ENCODE measurements around the gene CEP164. TPM values are rescaled to one million over a fixed set of nuclear protein-coding genes. Genes with fewer than 3 reads are reported as not detected.

Gene CEP164
- total and polyA plus RNA-seq, 2 of the 8 experiments (the other 6 are each of a cell fraction or from before 2014, with no cell fraction given): 8.4 to 20.8 TPM

DNA sequence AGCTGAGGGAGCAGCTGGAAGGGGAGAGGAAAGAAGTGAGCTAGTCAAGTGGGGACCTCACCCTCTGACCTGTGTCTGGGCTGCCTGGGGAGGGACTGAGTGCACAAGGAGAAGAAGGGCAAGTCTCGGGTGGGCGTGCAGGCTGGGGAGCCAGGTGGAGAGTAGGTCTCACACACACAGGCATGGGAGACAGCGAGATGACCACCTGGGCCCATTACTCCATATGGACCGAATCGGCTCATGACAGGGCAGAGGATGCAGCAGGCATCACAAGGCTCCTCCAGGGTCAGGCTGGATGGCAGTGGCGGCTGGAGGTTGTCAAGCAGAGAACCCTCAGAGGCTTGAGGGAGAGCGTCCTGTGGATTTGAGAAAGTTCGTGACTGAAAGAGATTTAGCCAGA, 63.5 kb downstream of the CEP164 start:
- no peak overlapping the region for H2AK5ac ChIP-seq (ENCODE audit: low read depth, low read length)
- CTCF ChIA-PET (ENCODE audit: partially characterized antibody): interaction anchor here (0.6 to 1.9 kb wide), 2 partner anchors 11 to 1532 kb away, joined by 3 to 8 read pairs; no protein-coding TSS in a partner anchor
- WGBS, 2 experiments (ENCODE audit: extremely low coverage in 1 of 2, insufficient coverage in 1 of 2, insufficient read length in 1 of 2, insufficient replicate concordance in 2 of 2, low coverage in 1 of 2, low lambda C conversion rate in 2 of 2, missing lambda C conversion rate in 1 of 2): 93% methylated on average over 8 of the region's 8 CpGs; no CpG with 5 or more reads in 1 of the 2 experiments
- TF ChIP-seq SIX5 (IDR thresholded peaks at IDR 0.05; ENCODE audit: low read depth, low read length): no peak
- TF ChIP-seq POU5F1 (IDR thresholded peaks at IDR 0.05; ENCODE audit: low read depth, low read length): no peak
- no peak for TF ChIP-seq SRF (IDR thresholded peaks at IDR 0.05; ENCODE audit: low read depth, low read length)
- no peak for TF ChIP-seq TCF12 (IDR thresholded peaks at IDR 0.05; ENCODE audit: low read depth, low read length)
- TF ChIP-seq BCL11A (IDR thresholded peaks at IDR 0.05; ENCODE audit: low read depth in 2 of 2, low read length in 2 of 2): no peak
- TF ChIP-seq HDAC2 (IDR thresholded peaks at IDR 0.05; ENCODE audit: borderline replicate concordance in 1 of 2, low read depth in 2 of 2, low read length in 2 of 2): no peak
- TF ChIP-seq BRCA1 (IDR thresholded peaks at IDR 0.05; ENCODE audit: low read depth, low read length): no peak
- TF ChIP-seq, protein P1, sequence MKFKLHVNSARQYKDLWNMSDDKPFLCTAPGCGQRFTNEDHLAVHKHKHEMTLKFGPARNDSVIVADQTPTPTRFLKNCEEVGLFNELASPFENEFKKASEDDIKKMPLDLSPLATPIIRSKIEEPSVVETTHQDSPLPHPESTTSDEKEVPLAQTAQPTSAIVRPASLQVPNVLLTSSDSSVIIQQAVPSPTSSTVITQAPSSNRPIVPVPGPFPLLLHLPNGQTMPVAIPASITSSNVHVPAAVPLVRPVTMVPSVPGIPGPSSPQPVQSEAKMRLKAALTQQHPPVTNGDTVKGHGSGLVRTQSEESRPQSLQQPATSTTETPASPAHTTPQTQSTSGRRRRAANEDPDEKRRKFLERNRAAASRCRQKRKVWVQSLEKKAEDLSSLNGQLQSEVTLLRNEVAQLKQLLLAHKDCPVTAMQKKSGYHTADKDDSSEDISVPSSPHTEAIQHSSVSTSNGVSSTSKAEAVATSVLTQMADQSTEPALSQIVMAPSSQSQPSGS (IDR thresholded peaks at IDR 0.05; ENCODE audit: low read length): no peak
- TF ChIP-seq CTCF (IDR thresholded peaks at IDR 0.05; ENCODE audit: control extremely low read depth in 1 of 3, insufficient read depth in 1 of 3, low read depth in 1 of 3, low read length in 3 of 3): no peak
- no peak for TF ChIP-seq YY1 (IDR thresholded peaks at IDR 0.05; ENCODE audit: low read depth, low read length)

More for the DNA sequence above, 63.5 kb downstream of the CEP164 start:
- no peak overlapping the region for H3K18ac ChIP-seq (ENCODE audit: extremely low read depth, low read length)
- H4K8ac ChIP-seq (ENCODE audit: extremely low read depth, insufficient read depth, low read length): no peak overlapping the region
- H3K36me3 ChIP-seq (ENCODE audit: control insufficient read depth in 2 of 4, insufficient read depth in 4 of 4, low read length in 3 of 4): peaks cover 0 to 35% (median 15%) of the 10 kb centered on the region in 4 experiments; a peak in 6 of 8 replicates
- DNase-seq (ENCODE audit: low read depth in 1 of 2, low spot score in 2 of 2) (no peak), FAIRE-seq (no peak)
- H3K79me1 ChIP-seq (ENCODE audit: low read depth, low read length): no peaks in the 10 kb centered on the region; the same call in 1 of the 2 replicates
- H3K23me2 ChIP-seq (ENCODE audit: low read depth, low read length): no peaks in the 10 kb centered on the region
- no peak overlapping the region for H3K23ac ChIP-seq (ENCODE audit: insufficient read length)
- peaks cover 4 to 8% of the 10 kb centered on the region in 2 experiments for H4K20me1 ChIP-seq (replicated peaks in 1 of 2; ENCODE audit: control insufficient read depth in 1 of 2, insufficient read depth in 2 of 2, low read length in 2 of 2)
- no peak overlapping the region for H2BK120ac ChIP-seq (replicated peaks; ENCODE audit: low read depth, low read length)
- no peak overlapping the region for H3K27ac ChIP-seq (ENCODE audit: low read depth, low read length)
- no peaks in the 10 kb centered on the region for H3K27me3 ChIP-seq (replicated peaks in 1 of 4; ENCODE audit: control insufficient read depth in 3 of 4, extremely low read depth in 1 of 4, insufficient read depth in 3 of 4, low read length in 3 of 4)
- H2BK20ac ChIP-seq (ENCODE audit: low read length): no peak overlapping the region
- no peak overlapping the region for H3K4me3 ChIP-seq (ENCODE audit: extremely low read depth in 1 of 4, insufficient read depth in 2 of 4, low read depth in 3 of 4, low read length in 4 of 4)
- H3K4me2 ChIP-seq (ENCODE audit: insufficient read depth in 1 of 2, low read depth in 2 of 2, low read length in 2 of 2): no peak overlapping the region
- no peak overlapping the region for H2BK15ac ChIP-seq (ENCODE audit: low read length)
- H3K56ac ChIP-seq (replicated peaks; ENCODE audit: insufficient read length, low read depth, low read length): no peak overlapping the region
- no peak overlapping the region for H2BK5ac ChIP-seq (ENCODE audit: low read depth, low read length)
- H3K79me2 ChIP-seq (ENCODE audit: control insufficient read depth in 1 of 2, insufficient read depth in 2 of 2, low read length in 2 of 2): no peaks in the 10 kb centered on the region
- no peak overlapping the region for H4K5ac ChIP-seq (ENCODE audit: insufficient read length, low read depth, low read length)
- no peak overlapping the region for H3K14ac ChIP-seq (ENCODE audit: insufficient read length)
- POLR2A ChIA-PET (ENCODE audit: partially characterized antibody): interaction anchor here (0.6 kb wide), 1 partner anchor 28 kb away, joined by 5 read pairs; no protein-coding TSS in a partner anchor
- no peak overlapping the region for H3K9ac ChIP-seq (replicated peaks in 1 of 4; ENCODE audit: extremely low read depth in 1 of 4, low read depth in 3 of 4, low read length in 3 of 4)
- no peak overlapping the region for H3K4ac ChIP-seq (replicated peaks; ENCODE audit: insufficient read length, low read depth, low read length)
- no peaks in the 10 kb centered on the region for H3K9me3 ChIP-seq (ENCODE audit: insufficient read depth in 2 of 2, low read depth in 1 of 2, low read length in 1 of 2)
- H2AFZ ChIP-seq (ENCODE audit: low read length): no peak overlapping the region
- no peaks in the 10 kb centered on the region for H3K4me1 ChIP-seq (replicated peaks in 1 of 4; ENCODE audit: control insufficient read depth in 3 of 4, insufficient read depth in 4 of 4, low read length in 3 of 4)
- H2BK12ac ChIP-seq (ENCODE audit: low read depth, low read length): no peak overlapping the region
- H4K91ac ChIP-seq (replicated peaks; ENCODE audit: insufficient read length, low read length): no peak overlapping the region
